NCI-H2196 (cell line): ENCODE measurements around the gene GOLPH3.
"Not testable (repeated sequence)": the region's sequence is repeated elsewhere in the genome, so short reads cannot be mapped to it uniquely, and the experiment has no call there.

Source experiments
- DNase-seq: peaks from one replicate; lab custom pipeline; 2025; ENCODE audit not compliant: unreplicated experiment; lab: John Stamatoyannopoulos, UW

Gene GOLPH3

DNA sequence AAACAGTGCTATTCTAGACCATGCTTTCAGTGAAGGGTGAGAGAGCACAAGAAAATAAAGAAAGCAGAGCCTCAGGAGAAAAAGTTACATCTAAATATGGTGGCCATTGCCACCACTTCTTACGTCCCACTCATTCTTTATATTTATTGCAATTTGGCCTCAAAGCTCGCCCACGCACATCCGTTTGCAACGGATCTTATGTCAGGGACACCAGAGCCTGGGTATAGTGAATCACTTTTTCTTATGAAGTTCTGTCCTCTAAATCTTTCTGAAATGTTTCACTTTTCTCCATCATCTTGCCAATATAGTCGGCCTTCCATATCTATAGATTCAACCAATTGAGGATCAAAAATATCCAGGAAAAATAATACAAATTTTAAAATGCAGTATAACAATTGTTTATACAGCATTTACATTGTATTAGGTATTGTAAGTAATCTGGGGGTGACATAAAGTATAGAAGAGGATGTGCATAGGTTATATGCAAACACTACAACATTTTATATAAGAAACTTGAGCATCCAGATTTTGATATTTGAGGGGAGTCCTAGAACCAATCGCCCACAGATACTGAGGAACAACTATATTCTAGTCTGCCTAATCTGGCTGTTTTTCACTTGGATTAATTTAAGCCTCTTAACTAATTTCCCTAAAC, 35.2 kb downstream of the GOLPH3 start:
- DNase-seq = no peak

DNA sequence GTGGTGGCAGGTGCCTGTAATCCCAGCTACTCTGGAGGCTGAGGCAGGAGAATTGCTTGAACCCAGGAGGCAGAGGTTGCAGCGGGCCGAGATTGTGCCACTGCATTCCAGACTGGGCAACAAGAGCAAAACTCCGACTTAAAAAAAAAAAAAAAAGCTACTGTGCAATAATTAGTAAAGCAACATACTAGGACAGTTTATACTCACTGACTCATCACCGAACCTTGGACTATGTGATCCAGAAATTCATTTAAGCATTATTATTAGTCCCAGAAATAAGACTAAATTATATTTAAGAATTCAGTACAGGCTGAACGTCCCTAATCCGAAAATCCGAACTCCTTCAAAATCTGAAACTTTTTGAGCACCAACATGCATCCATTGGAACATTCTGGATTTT, 37.8 kb downstream of the GOLPH3 start:
- DNase-seq = no peak

- no peak for DNase-seq
Observed at GRCh38 chr5:32135086-32135485, 39.0 kb downstream of the GOLPH3 start.

DNA sequence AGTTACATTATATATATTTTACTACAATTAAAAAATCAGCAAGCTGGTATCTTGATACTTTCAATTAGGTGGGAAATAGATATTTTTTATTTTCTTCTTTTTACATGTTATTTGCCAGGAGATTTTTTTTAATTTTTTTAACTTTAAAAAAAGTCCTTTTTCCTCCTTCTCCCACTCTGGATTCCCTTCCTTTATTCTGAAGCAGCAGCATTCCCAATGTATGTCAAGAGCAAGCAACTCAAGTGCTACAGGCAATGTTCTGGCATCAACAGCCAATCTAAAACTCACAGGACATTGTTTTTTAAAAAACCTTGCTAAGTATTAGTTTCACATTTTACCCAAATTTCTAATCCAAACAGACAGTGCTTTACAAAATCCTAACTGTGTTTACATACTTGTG, 41.4 kb downstream of the GOLPH3 start:
- no peak for DNase-seq

DNA sequence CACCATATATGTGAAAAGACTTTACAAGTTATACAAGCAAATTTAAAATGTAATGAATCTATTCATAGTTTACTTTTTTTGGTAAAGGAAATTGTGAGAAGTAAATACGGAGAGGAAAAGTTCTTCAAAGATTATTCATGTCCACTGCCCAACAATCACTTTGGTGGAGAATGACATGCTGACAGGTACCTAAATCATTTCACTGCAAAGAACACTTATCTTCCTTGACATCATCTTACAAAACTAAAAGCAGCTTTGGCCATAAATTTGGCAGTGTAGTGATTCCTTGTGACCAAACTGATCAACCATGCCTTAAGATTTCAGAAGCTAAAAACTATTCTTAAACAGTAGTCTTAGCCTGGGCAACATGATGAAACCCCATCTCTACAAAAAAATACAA, 42.5 kb downstream of the GOLPH3 start:
- no peak for DNase-seq

DNA sequence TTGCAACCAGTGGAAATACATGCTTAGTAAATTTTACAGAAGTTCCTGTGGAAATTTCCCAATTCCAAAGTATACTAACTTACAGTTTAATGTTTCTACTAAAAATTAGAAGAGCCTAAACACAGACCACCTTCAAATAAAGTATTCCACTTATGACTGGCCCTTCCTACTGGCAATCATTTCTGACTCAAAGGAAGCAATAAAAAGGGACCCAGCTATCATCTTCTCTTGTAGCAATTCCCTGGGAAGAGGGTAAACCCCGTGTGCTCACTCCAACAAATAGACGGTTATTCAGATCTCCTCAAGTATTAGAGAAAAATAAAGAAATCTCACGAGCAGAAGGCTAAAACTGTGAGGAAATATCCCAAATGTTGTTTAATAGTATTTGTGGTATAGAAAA, 43.3 kb downstream of the GOLPH3 start:
- no peak for DNase-seq

DNA sequence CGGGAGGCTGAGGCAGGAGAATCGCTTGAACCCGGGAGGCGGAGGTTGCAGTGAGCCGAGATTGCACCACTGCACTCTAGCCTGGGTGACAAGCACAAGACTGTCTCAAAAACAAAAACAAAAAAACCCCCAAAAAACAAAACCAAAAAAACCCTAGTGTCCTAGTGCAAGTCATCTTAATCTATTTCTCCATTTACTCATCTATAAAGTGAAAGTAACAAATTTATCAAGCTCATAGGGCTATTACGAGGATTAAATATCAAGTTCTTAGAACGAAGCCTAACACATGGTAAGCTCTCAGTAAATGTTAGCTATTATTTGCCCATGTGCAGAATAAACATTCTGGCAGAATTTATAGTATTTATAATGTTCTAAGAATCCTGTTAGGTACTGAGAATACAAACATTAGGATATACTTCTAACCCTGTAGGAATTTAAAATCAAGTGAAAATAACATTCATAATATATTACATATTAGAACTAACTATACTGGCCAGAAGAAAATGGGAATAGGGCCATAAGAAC, 45.0 kb downstream of the GOLPH3 start:
- DNase-seq = no peak

- no peak for DNase-seq
Observed at GRCh38 chr5:32127711-32128110, 46.4 kb downstream of the GOLPH3 start.

DNA sequence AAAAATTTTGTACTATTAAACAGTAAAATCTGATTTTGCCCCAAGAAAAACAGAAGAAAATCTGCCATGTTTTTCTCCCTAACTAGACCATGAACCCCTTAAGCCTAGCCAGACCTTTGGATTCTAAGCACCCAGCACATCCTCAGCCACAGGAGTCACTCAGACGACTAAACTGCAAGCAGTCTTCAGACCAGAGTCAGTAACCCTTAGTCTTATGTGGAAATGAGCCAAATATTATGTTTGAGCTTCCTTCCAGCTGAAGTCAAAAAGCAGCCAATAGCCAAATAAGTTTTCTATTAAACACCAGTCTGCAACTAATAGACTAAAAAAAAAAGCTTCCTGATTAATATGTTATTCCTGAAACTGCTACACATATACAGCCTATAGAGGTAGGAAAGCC, 47.4 kb downstream of the GOLPH3 start:
- no peak for DNase-seq

GRCh38 chr5:32123889-32124676, 50.0 kb downstream of the GOLPH3 start:
- DNase-seq = no peak

GRCh38 chr5:32123058-32123805, 50.9 kb downstream of the GOLPH3 start:
- no peak for DNase-seq

DNA sequence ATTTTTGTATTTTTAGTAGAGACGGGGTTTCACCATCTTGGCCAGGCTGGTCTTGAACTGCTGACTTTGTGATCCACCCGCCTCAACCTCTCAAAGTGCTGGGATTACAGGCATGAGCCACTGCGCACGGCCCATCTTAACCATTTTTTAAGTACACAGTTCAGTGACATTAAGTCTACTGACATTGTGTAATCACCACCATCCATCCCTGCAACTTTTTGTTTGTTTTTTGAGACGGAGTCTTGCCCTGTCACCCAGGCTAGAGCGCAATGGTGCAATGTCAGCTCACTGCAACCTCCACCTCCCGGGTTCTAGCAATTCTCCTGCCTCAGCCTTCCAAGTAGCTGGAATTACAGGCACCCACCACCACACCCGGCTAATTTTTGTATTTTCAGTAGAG, 55.2 kb downstream of the GOLPH3 start:
- not testable (repeated sequence) for DNase-seq

DNA sequence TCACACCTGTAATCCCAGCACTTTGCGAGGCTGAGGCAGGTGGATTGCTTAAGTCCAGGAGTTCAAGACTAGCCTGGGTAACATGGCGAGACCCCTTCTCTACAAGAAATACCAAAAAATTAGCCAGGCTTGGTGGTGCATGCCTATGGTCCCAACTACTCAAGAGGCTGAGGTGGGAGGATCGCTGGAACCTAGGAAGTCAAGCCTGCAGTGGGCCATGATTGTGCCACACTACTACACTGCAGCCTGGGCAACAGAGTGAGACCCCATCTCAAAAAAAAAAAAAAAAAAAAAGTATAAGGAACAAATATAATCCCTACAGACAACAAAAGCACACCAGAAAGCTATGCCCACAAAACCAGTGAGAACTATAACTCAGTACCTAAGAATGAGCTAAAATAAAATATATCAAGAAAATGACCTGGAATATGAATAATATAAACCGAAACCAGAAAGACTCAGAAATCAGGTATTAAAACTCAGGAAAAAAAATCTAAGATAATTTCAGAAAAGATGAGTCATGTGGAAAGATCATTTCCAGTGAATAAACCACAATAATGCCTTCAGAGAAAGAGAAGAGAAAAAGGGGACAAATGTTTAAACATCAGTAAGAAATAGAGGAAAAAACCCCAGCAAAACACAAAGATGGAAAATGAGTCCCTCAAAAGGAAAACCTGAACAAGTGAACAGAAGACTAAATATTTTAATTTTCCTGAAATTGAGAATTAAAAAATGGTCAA, 57.4 kb downstream of the GOLPH3 start:
- no peak for DNase-seq

DNA sequence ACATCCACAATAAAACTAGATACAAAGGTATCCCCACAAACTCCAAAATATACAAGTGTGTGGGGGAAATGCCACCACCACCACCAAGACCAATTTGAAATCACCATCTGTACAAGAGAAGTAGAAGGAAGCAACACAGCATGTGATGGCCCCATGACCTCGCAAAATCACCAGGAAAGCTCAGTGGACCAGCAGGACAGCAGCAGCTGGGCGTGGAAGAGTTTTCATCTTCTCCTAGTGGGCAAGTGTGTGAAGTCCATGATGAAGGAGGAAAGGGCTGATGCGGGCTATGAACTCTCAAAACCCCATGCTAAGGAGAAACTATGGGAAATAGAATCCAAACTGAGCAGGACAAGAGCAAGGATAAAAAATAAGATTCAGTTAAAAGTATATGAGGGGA, 58.1 kb downstream of the GOLPH3 start:
- DNase-seq = no peak

- no peak for DNase-seq
Observed at GRCh38 chr5:32110111-32110696, 63.9 kb downstream of the GOLPH3 start.

- no peak for DNase-seq
Observed at GRCh38 chr5:32109236-32109635, 64.9 kb downstream of the GOLPH3 start.

DNA sequence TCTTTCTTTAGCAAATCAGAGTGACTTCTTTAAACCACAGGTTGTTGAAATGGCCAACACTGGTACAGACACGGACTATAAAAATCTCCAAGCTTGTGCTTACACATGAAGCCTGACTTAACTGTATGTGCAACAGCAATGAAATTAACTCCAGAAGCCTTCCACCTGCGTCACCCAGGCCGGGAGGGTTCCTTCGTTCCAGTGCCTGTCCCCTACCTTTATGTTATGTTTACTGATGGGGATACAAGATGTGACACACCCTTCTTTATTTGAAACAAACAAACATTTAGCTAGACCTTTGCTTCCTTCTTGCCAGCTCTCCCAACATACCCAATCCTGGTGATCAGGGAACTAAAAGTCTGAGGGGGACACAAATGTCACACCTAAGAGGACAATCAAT, 66.0 kb downstream of the GOLPH3 start:
- DNase-seq = no peak

DNA sequence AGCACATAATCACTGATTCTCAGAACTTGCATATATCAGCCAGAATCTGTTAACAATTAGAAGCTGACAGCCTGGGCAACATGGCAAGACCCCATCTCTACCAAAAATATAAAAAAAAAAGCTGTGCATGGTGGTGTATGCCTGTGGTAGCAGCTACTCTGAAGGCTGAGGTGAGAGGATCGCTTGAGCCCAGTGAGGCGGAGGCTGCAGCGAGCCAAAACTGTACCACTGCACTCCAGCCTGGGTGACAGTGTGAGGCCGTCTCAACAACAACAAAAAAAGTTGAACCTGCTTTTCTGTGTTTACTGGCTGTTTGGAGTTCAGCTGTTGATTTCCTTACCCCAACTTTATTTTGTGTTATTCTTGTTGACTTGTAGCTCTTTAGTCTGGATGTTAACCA, 66.8 kb downstream of the GOLPH3 start:
- no peak for DNase-seq

- no peak for DNase-seq
Observed at GRCh38 chr5:32103521-32103920, 70.6 kb downstream of the GOLPH3 start.

GRCh38 chr5:32102254-32102986, 71.7 kb downstream of the GOLPH3 start:
- no peak for DNase-seq
